ENCODE results near the gene RBM23. TPM values are rescaled to one million over a fixed set of nuclear protein-coding genes. Genes with fewer than 3 reads are reported as not detected.
A peak's percentile ranks its signal among the peaks of the same experiment; 100 is the strongest.

The RBM23 gene
- total RNA-seq, 1 experiment from 2014 or later, result 57.6 TPM

GRCh38 chr14:22926316-22926715 lies 7.4 kb upstream of the RBM23 start:
- Mint-ChIP-seq H3K4me3 (ENCODE audit: unreplicated experiment) (no peak overlapping the region), H3K4me1 (ENCODE audit: insufficient read depth, unreplicated experiment) (peaks cover 30% of the 10 kb centered on the region), H3K27ac (ENCODE audit: low read depth, unreplicated experiment) (peak overlapping the region; percentile 53), H3K9me3 (ENCODE audit: unreplicated experiment) (no peaks in the 10 kb centered on the region), H3K36me3 (ENCODE audit: insufficient read depth, unreplicated experiment) (peaks cover 67% of the 10 kb centered on the region), H3K27me3 (ENCODE audit: insufficient read depth, unreplicated experiment) (no peaks in the 10 kb centered on the region)
- ChIA-PET POLR2A (interaction anchor here (0.6 to 2.6 kb wide), 8 partner anchors 11 to 87 kb away, joined by 3 to 10 read pairs (median 4); partner anchors contain the start of gene AJUBA), CTCF (interaction anchor here (0.7 to 1.1 kb wide), 2 partner anchors 26 to 73 kb away, joined by 3 to 4 read pairs; no protein-coding TSS in a partner anchor)
- BruUV-seq (replicated peaks), result no TSS peak
- intact Hi-C loops (cut with micrococcal nuclease), result no loop called here
- TF ChIP-seq, protein P1, sequence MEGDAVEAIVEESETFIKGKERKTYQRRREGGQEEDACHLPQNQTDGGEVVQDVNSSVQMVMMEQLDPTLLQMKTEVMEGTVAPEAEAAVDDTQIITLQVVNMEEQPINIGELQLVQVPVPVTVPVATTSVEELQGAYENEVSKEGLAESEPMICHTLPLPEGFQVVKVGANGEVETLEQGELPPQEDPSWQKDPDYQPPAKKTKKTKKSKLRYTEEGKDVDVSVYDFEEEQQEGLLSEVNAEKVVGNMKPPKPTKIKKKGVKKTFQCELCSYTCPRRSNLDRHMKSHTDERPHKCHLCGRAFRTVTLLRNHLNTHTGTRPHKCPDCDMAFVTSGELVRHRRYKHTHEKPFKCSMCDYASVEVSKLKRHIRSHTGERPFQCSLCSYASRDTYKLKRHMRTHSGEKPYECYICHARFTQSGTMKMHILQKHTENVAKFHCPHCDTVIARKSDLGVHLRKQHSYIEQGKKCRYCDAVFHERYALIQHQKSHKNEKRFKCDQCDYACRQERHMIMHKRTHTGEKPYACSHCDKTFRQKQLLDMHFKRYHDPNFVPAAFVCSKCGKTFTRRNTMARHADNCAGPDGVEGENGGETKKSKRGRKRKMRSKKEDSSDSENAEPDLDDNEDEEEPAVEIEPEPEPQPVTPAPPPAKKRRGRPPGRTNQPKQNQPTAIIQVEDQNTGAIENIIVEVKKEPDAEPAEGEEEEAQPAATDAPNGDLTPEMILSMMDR (IDR thresholded peaks at IDR 0.05; ENCODE audit: unreplicated experiment), result no peak
- peak; percentile 52 for DNase-seq (ENCODE audit: unreplicated experiment)

DNA sequence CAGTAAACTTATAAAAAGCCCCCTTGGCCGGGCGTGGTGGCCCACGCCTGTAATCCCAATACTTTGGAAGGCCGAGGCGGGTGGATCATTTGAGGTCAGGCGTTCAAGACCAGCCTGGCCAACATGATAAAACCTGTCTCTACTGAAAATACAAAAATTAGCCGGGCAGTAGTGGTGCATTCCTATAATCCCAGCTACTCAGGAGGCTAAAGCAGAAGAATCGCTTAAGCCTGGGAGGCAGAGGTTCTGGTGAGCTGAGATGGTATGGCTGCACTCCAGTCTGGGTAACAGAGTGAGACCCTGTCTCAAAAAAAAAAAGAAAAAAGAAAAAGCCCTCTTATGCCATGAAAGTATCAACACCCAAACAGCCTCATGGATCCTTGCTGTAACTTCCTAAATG lies 6.6 kb upstream of the RBM23 start:
- no peak for DNase-seq (ENCODE audit: unreplicated experiment)
- ChIA-PET CTCF (interaction anchor here (0.7 to 1.1 kb wide), 2 partner anchors 26 to 72 kb away, joined by 3 to 4 read pairs; no protein-coding TSS in a partner anchor), POLR2A (interaction anchor here (0.6 to 1.9 kb wide), 5 partner anchors 53 to 86 kb away, joined by 3 to 7 read pairs (median 4); partner anchors contain the start of gene AJUBA)
- H3K27me3 Mint-ChIP-seq (ENCODE audit: insufficient read depth, unreplicated experiment), result no peaks in the 10 kb centered on the region
- BruUV-seq (replicated peaks), result no TSS peak
- no peaks in the 10 kb centered on the region for H3K9me3 Mint-ChIP-seq (ENCODE audit: unreplicated experiment)
- intact Hi-C loops (cut with micrococcal nuclease), result no loop called here
- peaks cover 75% of the 10 kb centered on the region for H3K36me3 Mint-ChIP-seq (ENCODE audit: insufficient read depth, unreplicated experiment)
- peaks cover 34% of the 10 kb centered on the region for H3K4me1 Mint-ChIP-seq (ENCODE audit: insufficient read depth, unreplicated experiment)
- TF ChIP-seq, protein P1 (IDR thresholded peaks at IDR 0.05; ENCODE audit: unreplicated experiment), result no peak
- no peak overlapping the region for H3K4me3 Mint-ChIP-seq (ENCODE audit: unreplicated experiment)
- H3K27ac Mint-ChIP-seq (ENCODE audit: low read depth, unreplicated experiment), result peak overlapping the region; percentile 53

DNA sequence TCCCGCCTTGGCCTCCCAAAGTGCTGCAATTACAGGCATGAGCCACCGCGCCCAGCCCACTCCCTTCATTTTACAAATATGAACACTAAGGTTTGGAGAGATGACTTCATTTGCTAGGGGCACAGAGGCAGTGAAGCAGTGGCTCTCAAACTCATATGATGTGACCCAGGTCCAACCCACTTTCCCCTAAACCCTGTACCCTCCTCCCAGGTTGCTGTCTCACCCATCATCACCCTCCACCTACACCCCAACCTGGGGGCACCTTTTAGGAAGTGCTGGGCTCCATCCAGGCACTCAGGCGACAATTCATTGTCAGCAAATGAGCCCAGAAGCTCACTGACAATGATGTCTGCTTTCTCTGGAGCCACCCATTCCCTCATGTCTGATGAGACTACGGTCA lies 4.8 kb upstream of the RBM23 start:
- POLR2A ChIA-PET, result no interaction called here
- CTCF ChIA-PET, result interaction anchor here (0.6 to 1.1 kb wide), 3 partner anchors 37 to 64 kb away, joined by 3 to 4 read pairs (median 4); no protein-coding TSS in a partner anchor
- intact Hi-C loops (cut with micrococcal nuclease), result no loop called here
- no peaks in the 10 kb centered on the region for H3K27me3 Mint-ChIP-seq (ENCODE audit: insufficient read depth, unreplicated experiment)
- no peak overlapping the region for H3K27ac Mint-ChIP-seq (ENCODE audit: low read depth, unreplicated experiment)
- no peak overlapping the region for H3K4me3 Mint-ChIP-seq (ENCODE audit: unreplicated experiment)
- BruUV-seq (replicated peaks), result no TSS peak
- peaks cover 39% of the 10 kb centered on the region for H3K4me1 Mint-ChIP-seq (ENCODE audit: insufficient read depth, unreplicated experiment)
- peaks cover 92% of the 10 kb centered on the region for H3K36me3 Mint-ChIP-seq (ENCODE audit: insufficient read depth, unreplicated experiment)
- no peaks in the 10 kb centered on the region for H3K9me3 Mint-ChIP-seq (ENCODE audit: unreplicated experiment)
- no peak for DNase-seq (ENCODE audit: unreplicated experiment)
- TF ChIP-seq, protein P1 (IDR thresholded peaks at IDR 0.05; ENCODE audit: unreplicated experiment), result no peak

GRCh38 chr14:22922294-22922693 lies 3.3 kb upstream of the RBM23 start:
- intact Hi-C loops (cut with micrococcal nuclease), result no loop called here
- CTCF ChIA-PET, result interaction anchor here (0.6 to 1.2 kb wide), 3 partner anchors 50 to 365 kb away, joined by 4 to 5 read pairs (median 4); no protein-coding TSS in a partner anchor
- Mint-ChIP-seq H3K27ac (ENCODE audit: low read depth, unreplicated experiment) (peak overlapping the region; percentile 87), H3K9me3 (ENCODE audit: unreplicated experiment) (no peaks in the 10 kb centered on the region), H3K4me3 (ENCODE audit: unreplicated experiment) (peak overlapping the region; percentile 22), H3K27me3 (ENCODE audit: insufficient read depth, unreplicated experiment) (no peaks in the 10 kb centered on the region), H3K4me1 (ENCODE audit: insufficient read depth, unreplicated experiment) (peaks cover 45% of the 10 kb centered on the region), H3K36me3 (ENCODE audit: insufficient read depth, unreplicated experiment) (peaks cover 97% of the 10 kb centered on the region)
- POLR2A ChIA-PET, result no interaction called here
- no peak for DNase-seq (ENCODE audit: unreplicated experiment)
- BruUV-seq (replicated peaks), result no TSS peak
- TF ChIP-seq, protein P1 (IDR thresholded peaks at IDR 0.05; ENCODE audit: unreplicated experiment), result no peak

Measured in MCF 10A (cell line).